ENCODE data around the gene COL4A3. TPM values are rescaled to one million over a fixed set of nuclear protein-coding genes. Genes with fewer than 3 reads are reported as not detected.

The COL4A3 gene
- total RNA-seq, 1 experiment from 2014 or later: 0.12 TPM

- CTCF ChIA-PET: interaction anchor here (0.6 kb wide), 2 partner anchors 96 to 133 kb away, joined by 3 read pairs; no protein-coding TSS in a partner anchor
These were observed 162.4 kb downstream of the COL4A3 start for GRCh38 chr2:227326783-227327182.

GRCh38 chr2:227335713-227336112 is 171.3 kb downstream of the COL4A3 start:
- POLR2A ChIA-PET: interaction anchor here (2.0 kb wide), 1 partner anchor 10 kb away, joined by 15 read pairs; the partner anchor contains the start of gene MFF
- DNase-seq (ENCODE audit: unreplicated experiment): no peak
- Mint-ChIP-seq H3K27ac (ENCODE audit: low read depth, unreplicated experiment) (no peak overlapping the region), H3K4me3 (ENCODE audit: unreplicated experiment) (no peak overlapping the region), H3K9me3 (ENCODE audit: unreplicated experiment) (no peaks in the 10 kb centered on the region), H3K27me3 (ENCODE audit: insufficient read depth, unreplicated experiment) (no peaks in the 10 kb centered on the region), H3K4me1 (ENCODE audit: insufficient read depth, unreplicated experiment) (no peaks in the 10 kb centered on the region), H3K36me3 (ENCODE audit: insufficient read depth, unreplicated experiment) (peaks cover 87% of the 10 kb centered on the region)
- CTCF ChIA-PET: interaction anchor here (0.6 to 0.8 kb wide), 3 partner anchors 11 to 71 kb away, joined by 3 to 4 read pairs (median 4); no protein-coding TSS in a partner anchor
- TF ChIP-seq CTCF (IDR thresholded peaks at IDR 0.05; ENCODE audit: unreplicated experiment): no peak
- intact Hi-C loops (cut with micrococcal nuclease): no loop called here
- BruUV-seq (replicated peaks): no TSS peak

More at GRCh38 chr2:227326783-227327182, 162.4 kb downstream of the COL4A3 start:
- POLR2A ChIA-PET: interaction anchor here (1.4 to 1.5 kb wide), 2 partner anchors 19 to 52 kb away, joined by 3 to 4 read pairs; no protein-coding TSS in a partner anchor
- intact Hi-C loops (cut with micrococcal nuclease): loop anchor here (2.0 to 10.0 kb wide), 2 partner anchors 196 to 438 kb away; no protein-coding TSS in a partner anchor
- H3K27ac Mint-ChIP-seq (ENCODE audit: low read depth, unreplicated experiment): peak overlapping the region; percentile 92
- DNase-seq (ENCODE audit: unreplicated experiment): no peak
- TF ChIP-seq CTCF (IDR thresholded peaks at IDR 0.05; ENCODE audit: unreplicated experiment): no peak
- no TSS peak for BruUV-seq (replicated peaks)
- no peaks in the 10 kb centered on the region for H3K9me3 Mint-ChIP-seq (ENCODE audit: unreplicated experiment)
- H3K4me1 Mint-ChIP-seq (ENCODE audit: insufficient read depth, unreplicated experiment): peaks cover 5% of the 10 kb centered on the region
- peaks cover 10% of the 10 kb centered on the region for H3K36me3 Mint-ChIP-seq (ENCODE audit: insufficient read depth, unreplicated experiment)
- H3K27me3 Mint-ChIP-seq (ENCODE audit: insufficient read depth, unreplicated experiment): no peaks in the 10 kb centered on the region
- H3K4me3 Mint-ChIP-seq (ENCODE audit: unreplicated experiment): peak overlapping the region; percentile 89

DNA sequence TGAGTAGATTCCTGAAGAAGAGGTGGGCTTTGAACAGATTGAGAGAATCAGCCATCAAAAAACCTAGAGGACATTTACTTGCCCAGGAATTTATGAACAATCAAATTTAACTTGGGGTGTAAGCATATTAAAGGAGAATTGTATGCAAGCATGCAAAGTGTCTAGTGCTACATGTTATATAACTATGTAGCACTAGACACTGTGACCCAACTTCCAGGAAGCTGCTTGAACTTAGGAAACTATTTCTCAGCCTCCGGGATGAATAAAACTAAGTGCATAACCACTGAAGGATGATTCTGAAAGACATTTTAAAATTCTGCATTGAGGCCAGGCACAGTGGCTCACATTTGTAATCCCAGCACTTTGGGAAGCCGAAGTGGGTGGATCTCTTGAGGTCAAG is 173.0 kb downstream of the COL4A3 start:
- Mint-ChIP-seq H3K4me1 (ENCODE audit: insufficient read depth, unreplicated experiment) (no peaks in the 10 kb centered on the region), H3K27ac (ENCODE audit: low read depth, unreplicated experiment) (no peak overlapping the region), H3K36me3 (ENCODE audit: insufficient read depth, unreplicated experiment) (peaks cover 80% of the 10 kb centered on the region), H3K27me3 (ENCODE audit: insufficient read depth, unreplicated experiment) (no peaks in the 10 kb centered on the region), H3K4me3 (ENCODE audit: unreplicated experiment) (no peak overlapping the region), H3K9me3 (ENCODE audit: unreplicated experiment) (no peaks in the 10 kb centered on the region)
- no peak for TF ChIP-seq CTCF (IDR thresholded peaks at IDR 0.05; ENCODE audit: unreplicated experiment)
- intact Hi-C loops (cut with micrococcal nuclease): no loop called here
- no TSS peak for BruUV-seq (replicated peaks)
- CTCF ChIA-PET: no interaction called here
- POLR2A ChIA-PET: no interaction called here
- no peak for DNase-seq (ENCODE audit: unreplicated experiment)

DNA sequence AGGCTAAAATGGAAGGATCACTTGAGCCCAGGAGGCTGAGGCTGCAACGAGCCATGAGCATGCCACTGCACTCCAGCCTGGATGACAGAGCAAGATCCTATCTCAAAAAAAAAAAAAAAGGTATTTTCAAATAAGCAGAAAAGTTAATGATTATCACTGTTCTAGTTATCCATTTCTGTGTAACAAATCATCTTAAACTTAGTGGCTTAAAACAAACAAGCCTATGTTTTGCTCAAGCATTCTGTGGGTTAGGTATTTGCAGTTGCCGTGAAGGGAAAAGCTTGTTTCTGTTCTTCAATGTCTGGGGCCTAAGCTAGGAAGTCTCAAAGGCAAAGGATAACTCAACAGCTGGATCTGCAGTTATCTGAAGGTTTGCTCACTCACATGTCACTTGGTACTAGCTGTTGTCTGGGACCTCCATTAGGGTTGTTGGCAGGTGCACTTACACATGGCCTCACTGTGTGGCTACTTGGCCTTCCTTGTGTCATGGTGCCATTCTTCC is 174.7 kb downstream of the COL4A3 start:
- Mint-ChIP-seq H3K27ac (ENCODE audit: low read depth, unreplicated experiment) (no peak overlapping the region), H3K36me3 (ENCODE audit: insufficient read depth, unreplicated experiment) (peaks cover 81% of the 10 kb centered on the region), H3K4me3 (ENCODE audit: unreplicated experiment) (no peak overlapping the region), H3K27me3 (ENCODE audit: insufficient read depth, unreplicated experiment) (no peaks in the 10 kb centered on the region), H3K9me3 (ENCODE audit: unreplicated experiment) (no peaks in the 10 kb centered on the region), H3K4me1 (ENCODE audit: insufficient read depth, unreplicated experiment) (no peaks in the 10 kb centered on the region)
- CTCF ChIA-PET: no interaction called here
- POLR2A ChIA-PET: interaction anchor here (0.6 to 1.4 kb wide), 4 partner anchors 8 to 373 kb away, joined by 3 to 4 read pairs (median 3); no protein-coding TSS in a partner anchor
- no TSS peak for BruUV-seq (replicated peaks)
- TF ChIP-seq CTCF (IDR thresholded peaks at IDR 0.05; ENCODE audit: unreplicated experiment): no peak
- intact Hi-C loops (cut with micrococcal nuclease): no loop called here
- no peak for DNase-seq (ENCODE audit: unreplicated experiment)

All from MCF 10A (cell line).